GM21367 (cell line): ENCODE measurements around the gene ZDHHC14.
"Not testable (repeated sequence)": the region's sequence is repeated elsewhere in the genome, so short reads cannot be mapped to it uniquely, and the experiment has no call there.

Source experiments
- ATAC-seq: cut with Tn5 transposase; IDR thresholded peaks from one replicate; pipeline ENCODE4 v1.9.1; 2021; ENCODE audit not compliant: unreplicated experiment

ZDHHC14 gene

GRCh38 chr6:157402996-157403685 lies 22.2 kb downstream of the ZDHHC14 start:
- no peak for ATAC-seq

- ATAC-seq: no peak
Observed at GRCh38 chr6:157403686-157404051, 22.7 kb downstream of the ZDHHC14 start.

- no peak for ATAC-seq
Observed at GRCh38 chr6:157405986-157406385, 25.0 kb downstream of the ZDHHC14 start.

GRCh38 chr6:157406661-157407060 lies 25.7 kb downstream of the ZDHHC14 start:
- ATAC-seq: no peak

- no peak for ATAC-seq
Observed at GRCh38 chr6:157407646-157408045, 26.7 kb downstream of the ZDHHC14 start.

GRCh38 chr6:157408427-157408826 lies 27.4 kb downstream of the ZDHHC14 start:
- ATAC-seq: not testable (repeated sequence)

GRCh38 chr6:157410045-157410444 lies 29.1 kb downstream of the ZDHHC14 start:
- ATAC-seq: no peak

- ATAC-seq: no peak
Observed at GRCh38 chr6:157411368-157411767, 30.4 kb downstream of the ZDHHC14 start.

- no peak for ATAC-seq
Observed at GRCh38 chr6:157412791-157413190, 31.8 kb downstream of the ZDHHC14 start.

- ATAC-seq: no peak
Observed at GRCh38 chr6:157420497-157420896, 39.5 kb downstream of the ZDHHC14 start.

GRCh38 chr6:157424491-157425020 lies 43.6 kb downstream of the ZDHHC14 start:
- ATAC-seq: no peak

- no peak for ATAC-seq
Observed at GRCh38 chr6:157427969-157428368, 47.0 kb downstream of the ZDHHC14 start.

GRCh38 chr6:157428427-157429202 lies 47.6 kb downstream of the ZDHHC14 start:
- no peak for ATAC-seq

GRCh38 chr6:157429248-157429647 lies 48.3 kb downstream of the ZDHHC14 start:
- ATAC-seq: no peak

- no peak for ATAC-seq
Observed at GRCh38 chr6:157430834-157431233, 49.8 kb downstream of the ZDHHC14 start.

GRCh38 chr6:157432231-157432891 lies 51.4 kb downstream of the ZDHHC14 start:
- ATAC-seq: no peak

GRCh38 chr6:157432892-157433265 lies 51.9 kb downstream of the ZDHHC14 start:
- no peak for ATAC-seq

GRCh38 chr6:157433678-157434081 lies 52.7 kb downstream of the ZDHHC14 start:
- no peak for ATAC-seq

- no peak for ATAC-seq
Observed at GRCh38 chr6:157434349-157435033, 53.5 kb downstream of the ZDHHC14 start.

- no peak for ATAC-seq
Observed at GRCh38 chr6:157436219-157436943, 55.4 kb downstream of the ZDHHC14 start.

GRCh38 chr6:157436944-157437336 lies 56.0 kb downstream of the ZDHHC14 start:
- no peak for ATAC-seq
